GM19324 (cell line): ENCODE measurements around the gene HMG20B.
"Not testable (repeated sequence)": the region's sequence is repeated elsewhere in the genome, so short reads cannot be mapped to it uniquely, and the experiment has no call there.

Source experiments
- ATAC-seq: cut with Tn5 transposase; IDR thresholded peaks from one replicate; pipeline ENCODE4 v1.9.1; 2021; ENCODE audit warnings: mild to moderate bottlenecking, moderate library complexity; ENCODE audit not compliant: unreplicated experiment, low FRiP score

HMG20B gene

DNA sequence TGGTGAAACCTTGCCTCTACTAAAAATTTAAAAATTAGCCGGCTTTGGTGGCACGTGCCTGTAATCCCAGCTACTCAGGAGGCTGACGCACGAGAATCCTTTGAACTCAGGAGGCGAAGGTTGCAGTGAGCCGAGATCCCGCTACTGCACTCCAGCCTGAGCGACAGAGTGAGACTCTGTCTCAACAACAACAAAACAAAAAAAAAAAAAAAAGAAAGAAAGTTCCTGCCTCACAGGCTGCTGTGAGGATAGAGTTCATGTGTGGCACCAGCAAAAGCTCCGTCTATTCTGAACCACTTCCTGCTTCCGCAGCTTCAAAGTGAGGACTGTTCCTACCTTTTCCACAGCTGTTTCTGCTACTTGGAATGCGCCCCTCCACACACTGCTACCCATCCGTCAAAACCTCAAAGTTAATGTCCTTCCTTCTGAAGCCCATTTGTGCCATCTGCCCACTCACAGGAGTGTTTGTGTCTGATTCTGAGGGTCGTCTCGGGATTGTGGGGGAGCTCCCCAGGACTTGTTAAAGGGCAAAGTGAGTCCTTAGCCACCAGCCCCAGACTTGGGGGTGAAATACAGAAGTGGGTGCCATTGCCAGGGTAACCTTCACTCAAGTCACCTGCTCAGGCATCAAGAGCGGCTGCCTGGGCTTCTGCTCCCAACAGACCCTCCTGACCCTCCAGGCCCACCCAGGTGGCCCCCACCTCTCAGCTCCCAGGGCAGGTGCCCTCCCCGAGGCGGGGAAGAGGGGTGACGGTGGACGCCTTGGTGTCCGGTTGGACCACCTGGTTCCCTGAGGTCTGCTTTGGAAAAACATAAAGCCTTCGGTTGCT, 18.3 kb upstream of the HMG20B start:
- ATAC-seq: no peak

DNA sequence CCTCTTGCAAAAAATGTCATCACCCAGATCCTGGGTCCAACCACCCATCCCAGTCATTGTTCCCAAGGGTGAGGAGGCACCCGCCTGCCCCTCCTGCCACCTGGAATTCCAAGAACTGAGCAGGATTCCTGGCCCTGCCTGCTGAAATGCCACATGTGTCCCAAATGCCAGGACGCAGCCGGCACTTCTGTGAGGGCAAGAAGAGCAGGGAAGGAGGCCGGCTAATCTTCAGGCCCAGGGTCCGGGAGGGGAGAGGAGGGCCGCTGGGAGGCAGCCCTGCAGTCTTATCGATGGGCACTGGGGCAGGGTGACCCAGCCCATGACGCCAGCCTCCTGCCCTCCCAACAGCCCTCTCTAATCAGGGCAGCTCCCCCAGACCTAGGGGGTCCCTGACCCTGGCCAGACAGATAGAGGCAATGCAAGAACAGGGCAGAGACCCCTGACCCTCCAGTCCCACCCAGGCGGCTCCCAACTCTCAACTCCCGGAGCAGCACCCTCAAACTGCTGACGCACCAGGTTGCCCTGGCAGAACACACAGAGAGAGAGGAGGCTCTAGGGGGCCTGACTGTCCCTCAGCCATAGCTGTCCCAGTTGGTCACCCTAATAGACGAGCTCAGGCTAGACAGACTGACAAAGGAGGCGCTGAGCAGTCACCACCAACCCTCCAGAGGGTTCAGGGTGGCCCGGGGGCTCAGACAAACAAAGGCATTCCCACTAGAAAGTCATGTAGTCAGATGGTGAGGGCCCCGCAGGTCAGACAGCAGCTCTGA, 16.9 kb upstream of the HMG20B start:
- ATAC-seq: no peak

DNA sequence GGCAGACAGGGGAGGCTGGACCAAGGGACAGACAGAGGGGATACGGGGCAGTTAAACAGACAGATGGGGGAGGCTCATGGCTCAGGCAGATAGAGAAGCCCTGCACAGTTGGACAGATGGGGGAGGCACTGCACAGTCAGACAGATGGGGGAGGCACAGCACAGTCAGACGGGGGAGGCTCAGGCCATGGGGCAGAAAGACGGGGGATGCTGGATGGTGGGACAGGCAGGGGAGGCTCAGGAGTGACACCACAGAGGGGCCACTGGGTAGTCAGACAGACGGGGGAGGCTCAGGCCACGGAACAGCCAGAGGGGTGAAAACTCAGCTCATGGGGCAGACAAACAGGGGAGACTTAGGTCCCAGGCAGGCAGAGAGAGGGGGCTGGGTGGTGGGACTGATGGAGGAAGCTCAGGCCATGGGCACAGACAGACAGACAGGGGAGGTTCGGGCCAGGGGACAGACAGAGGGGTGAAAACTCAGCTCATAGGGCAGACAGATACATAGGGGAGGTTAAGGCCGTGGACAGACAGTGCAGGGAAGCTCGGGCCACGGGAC, 16.2 kb upstream of the HMG20B start:
- ATAC-seq: no peak

DNA sequence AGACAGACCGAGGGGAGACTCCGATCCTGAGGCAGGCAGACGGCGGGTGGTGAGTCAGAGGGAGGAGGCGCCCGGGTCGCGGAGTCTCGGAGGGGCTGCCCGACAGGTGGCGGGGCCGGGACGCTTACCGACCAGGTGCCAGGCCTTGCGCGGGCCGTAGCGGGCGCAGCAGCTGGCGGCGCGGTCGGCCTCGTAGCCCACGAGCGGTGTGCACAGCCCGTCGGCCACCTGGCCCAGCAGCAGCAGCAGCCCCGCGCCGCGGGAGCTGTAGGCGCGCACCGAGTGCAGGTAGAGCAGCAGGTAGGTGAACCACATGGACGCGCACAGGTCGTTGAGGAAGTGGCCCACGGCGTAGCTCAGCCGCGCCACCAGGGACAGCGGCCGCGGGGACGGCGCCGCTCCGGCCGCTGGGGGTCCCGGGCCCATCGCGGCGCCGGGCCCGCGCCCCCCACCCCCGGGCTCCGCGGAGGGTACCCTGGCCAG, 15.7 kb upstream of the HMG20B start:
- ATAC-seq: peak; percentile 5

DNA sequence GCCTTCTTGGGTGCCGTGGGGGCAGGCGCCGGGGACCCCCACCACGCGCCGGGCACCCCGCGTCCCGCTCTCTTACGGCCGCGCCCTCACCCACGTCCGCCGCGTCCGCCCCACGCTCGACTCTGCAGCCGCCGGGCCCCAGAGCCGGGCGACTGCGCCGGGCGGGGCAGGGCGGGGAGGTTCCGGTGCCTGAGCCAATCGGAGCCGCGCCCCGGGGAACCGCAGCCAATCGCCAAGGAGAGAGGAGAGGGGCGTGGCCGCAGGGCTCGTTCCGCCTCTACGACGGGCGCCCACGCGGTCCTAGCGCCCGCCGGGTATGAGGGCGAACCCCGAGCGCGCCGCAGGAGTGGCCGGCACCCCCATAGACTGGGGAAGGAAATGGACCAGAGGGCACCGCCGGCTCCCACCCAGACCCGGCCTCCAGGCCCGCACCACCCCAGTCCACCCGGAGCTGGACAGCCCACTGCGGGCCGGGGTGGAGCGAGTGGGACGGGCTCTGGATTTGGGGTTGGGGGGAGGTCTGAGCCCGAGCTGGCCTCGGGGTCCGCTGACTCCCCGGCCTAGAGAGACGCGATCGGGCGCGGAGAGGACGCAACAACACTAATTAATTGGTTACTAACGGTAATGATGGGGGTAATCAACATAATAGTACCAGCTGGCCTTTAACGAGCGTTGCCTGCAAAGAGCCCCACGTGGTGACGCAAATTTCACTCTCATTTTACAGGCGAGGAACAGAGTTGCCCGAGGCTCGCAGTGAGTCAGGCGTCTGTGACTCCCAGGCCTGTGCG, 15.1 kb upstream of the HMG20B start, which contains the start of gene MFSD12:
MFSD12 (minus strand) TSS at position 126 of the 788 bp plus-strand sequence. CDS start 183 bp downstream, outside the sequence.
- ATAC-seq: peak; percentile 91

DNA sequence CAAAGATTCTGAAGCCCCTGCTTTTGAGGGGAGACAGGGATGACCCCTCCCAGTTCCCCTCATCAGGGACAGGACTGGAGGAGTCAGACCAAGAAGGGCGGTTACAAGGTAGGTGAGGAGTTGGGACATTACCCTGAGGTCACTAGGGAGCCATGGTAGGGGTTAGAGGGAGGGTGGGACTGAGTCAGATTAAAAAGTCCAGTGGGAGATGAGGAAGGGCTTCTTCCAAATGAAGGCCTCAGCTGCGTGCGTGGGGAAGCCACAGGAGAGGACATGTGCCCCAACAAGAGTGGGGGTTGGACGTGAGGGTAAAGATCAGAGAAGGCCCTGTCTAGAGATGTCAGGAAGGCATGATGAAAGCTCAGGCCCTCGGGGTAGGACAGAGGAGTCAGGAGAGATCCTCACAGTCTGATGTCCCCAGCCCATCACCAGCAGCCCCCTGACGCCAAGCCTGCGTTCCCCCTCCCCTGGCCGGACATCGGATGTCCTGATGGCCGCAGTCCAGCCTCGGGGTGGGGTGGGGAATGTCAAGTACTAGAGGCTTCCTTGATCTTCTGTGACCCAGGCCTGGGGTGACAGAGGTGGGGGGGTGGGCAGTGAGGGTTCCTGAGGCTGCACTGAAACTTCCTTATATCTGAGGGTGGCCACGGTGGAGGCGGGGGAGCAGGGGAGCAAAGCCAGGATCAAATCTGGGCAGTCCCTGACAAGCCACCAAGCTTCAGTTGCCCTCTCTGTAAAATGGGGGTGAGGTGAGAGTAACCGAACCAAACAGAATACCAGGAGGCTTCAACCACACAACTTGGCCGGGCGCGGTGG, 8.8 kb upstream of the HMG20B start:
- no peak for ATAC-seq

DNA sequence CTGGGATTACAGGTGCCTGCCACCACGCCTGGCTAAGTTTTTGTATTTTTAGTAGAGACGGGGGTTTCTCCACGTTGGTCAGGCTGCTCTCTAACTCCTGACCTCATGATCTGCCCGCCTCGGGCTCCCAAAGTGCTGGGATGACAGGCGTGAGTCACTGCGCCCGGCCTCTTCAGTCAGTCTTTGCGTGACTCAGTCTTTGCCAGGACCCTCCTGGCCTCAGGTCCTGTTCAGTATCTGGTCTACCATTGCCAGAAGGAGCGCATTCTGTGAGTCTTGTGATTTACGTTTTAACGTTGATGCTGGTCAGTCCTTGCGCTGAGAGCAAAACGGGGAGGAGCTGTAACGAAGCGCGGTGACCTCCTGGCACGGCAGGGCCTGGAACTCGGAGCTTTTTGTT, 7.6 kb upstream of the HMG20B start:
- ATAC-seq: no peak

DNA sequence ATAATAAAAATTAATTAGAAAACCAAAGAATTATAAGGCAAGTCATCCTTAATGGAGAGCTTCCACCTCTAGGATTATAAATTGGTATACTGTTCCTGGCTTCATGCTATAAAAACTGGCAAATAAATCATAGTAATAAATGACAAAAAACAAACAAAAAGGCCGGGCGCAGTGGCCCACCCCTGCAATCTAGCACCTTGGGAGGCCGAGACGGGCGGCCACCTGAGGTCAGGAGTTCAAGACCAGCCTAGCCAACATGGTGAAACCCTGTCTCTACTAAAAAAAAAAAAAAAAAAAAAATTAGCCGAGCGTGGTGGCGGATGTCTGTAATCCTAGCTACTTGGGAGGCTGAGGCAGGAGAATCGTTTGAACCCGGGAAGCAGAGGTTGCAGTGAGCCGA, 2.7 kb upstream of the HMG20B start:
- ATAC-seq: not testable (repeated sequence)

DNA sequence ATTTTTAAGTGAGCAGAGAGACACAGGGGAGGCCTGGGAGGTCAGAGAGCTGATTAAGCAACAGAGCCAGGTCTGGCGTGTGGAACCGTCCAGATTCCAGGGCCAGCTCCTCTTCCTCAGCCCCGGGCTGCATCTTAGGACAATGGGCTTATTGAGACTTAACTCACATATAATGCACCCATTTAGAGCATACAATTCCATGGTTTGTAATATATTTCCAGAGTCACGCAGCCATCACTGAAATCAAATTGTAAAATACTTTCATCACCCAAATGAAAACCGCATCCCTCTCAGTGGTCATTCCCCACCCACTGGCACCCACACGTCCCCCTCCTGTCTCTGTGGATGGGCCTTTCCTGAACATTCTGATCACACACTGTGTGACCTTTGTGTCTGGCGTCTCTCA, 2.1 kb upstream of the HMG20B start:
- no peak for ATAC-seq

DNA sequence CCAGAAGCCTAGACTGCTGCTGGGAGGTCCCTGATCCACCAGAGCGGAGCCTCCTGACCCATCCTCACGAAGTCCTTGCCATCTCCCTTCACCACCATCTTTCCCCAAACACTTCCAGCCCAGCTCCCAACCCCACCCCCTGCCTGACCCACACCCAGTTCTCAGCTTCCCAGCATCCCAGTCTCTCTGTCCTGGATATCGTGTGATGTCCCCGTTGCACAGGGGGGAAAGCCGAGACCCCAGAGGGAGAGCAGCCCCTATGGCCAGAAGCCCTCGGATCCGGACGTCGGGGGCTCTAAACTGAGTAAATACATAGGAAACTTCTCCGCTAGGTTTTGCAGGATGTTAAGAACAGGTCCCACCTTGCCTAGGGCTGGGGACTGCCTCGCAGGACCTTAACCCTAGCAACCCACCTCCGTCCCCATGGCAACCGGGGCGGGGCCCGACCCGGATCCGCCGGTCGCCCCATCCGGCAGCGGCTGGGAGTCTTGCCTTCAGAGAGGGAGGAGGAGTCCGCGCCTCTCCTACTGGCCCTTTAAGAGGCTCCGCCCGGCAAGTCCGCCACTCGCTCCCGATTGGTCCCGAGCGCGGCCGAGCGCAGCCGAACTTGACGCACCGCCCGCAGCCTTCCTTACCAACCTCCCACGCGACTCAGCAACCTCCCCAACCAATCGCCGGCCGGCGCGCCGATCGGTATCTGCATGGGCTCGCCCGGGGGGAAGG, 451 bp upstream of the HMG20B start:
- ATAC-seq: peak; percentile 96

DNA sequence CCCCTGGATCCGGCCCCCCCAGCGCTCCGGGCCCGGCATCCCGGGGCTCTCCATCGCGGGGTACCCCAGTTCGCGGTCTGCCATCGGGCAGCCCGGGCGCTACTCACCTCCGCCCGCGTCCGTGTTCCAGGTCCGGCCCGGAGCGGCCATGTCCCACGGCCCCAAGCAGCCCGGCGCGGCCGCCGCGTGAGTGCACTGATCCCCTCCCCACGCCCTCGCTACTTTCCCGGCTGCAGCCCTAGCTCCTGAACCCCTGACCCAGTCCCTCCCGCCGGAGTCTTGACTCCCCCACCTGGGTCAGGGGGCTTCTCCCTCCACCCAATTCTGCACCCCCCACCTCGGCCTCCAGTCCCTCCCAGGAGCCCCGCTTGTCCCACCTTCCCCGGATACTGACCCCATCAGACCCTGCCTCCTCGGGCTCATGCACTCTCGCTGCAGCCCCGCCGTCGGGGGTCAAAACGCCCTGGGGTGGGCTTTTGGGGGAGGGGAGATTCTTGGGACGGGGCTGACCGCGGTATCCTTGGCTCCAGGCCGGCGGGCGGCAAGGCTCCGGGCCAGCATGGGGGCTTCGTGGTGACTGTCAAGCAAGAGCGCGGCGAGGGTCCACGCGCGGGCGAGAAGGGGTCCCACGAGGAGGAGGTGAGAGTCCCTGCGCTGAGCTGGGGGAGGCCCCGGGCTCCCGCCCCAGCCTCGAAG, 566 bp downstream of the HMG20B start:
- ATAC-seq: peak; percentile 25

DNA sequence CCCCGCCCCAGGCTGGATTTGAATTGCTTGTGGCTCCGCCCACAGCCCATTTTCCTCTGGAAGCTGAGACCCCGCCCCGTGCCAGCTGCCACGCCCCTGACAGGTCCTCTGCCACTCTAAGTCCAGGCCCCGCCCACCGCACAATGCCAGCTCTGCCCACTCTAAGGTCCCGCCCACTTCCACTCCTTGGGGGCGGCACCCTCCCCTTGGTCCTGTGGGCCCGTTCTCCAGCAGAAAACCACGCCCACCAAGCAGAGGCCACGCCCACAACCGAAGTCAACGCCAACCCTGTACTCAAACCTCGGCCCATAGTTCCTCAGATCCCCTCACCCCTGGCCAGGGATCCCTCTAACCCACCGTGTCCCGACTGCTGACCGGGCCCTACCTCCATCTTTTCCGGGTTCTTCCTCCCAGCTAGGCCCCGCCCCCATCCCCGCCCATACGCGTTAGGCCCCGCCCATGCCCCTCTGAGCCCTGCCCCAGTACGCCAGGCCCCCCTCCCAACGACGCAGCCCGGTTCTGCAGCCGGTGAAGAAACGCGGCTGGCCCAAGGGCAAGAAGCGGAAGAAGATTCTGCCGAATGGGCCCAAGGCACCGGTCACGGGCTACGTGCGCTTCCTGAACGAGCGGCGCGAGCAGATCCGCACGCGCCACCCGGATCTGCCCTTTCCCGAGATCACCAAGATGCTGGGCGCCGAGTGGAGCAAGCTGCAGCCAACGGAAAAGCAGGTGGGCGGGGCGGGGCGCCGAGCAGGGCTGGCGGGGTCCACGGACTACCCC, 1.3 kb downstream of the HMG20B start:
- no peak for ATAC-seq

DNA sequence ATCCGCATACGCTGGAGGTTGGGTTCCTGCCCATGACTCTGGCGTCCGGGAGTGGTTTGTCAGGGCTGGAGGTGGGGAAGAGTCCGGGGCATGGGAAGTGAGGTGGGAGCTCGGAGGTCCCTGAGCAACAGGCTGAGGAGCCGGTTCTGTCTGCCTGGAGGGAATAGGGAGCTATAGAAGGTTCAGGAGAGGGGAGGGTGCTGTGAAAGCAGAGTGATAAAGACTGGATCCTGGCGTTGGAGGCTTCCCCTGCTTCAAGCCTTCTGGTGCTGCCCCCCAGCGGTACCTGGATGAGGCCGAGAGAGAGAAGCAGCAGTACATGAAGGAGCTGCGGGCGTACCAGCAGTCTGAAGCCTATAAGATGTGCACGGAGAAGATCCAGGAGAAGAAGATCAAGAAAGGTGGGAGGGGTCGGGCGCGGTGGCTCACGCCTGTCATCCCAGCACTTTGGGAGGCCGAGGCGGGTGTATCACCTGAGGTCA, 2.6 kb downstream of the HMG20B start:
- ATAC-seq: no peak

DNA sequence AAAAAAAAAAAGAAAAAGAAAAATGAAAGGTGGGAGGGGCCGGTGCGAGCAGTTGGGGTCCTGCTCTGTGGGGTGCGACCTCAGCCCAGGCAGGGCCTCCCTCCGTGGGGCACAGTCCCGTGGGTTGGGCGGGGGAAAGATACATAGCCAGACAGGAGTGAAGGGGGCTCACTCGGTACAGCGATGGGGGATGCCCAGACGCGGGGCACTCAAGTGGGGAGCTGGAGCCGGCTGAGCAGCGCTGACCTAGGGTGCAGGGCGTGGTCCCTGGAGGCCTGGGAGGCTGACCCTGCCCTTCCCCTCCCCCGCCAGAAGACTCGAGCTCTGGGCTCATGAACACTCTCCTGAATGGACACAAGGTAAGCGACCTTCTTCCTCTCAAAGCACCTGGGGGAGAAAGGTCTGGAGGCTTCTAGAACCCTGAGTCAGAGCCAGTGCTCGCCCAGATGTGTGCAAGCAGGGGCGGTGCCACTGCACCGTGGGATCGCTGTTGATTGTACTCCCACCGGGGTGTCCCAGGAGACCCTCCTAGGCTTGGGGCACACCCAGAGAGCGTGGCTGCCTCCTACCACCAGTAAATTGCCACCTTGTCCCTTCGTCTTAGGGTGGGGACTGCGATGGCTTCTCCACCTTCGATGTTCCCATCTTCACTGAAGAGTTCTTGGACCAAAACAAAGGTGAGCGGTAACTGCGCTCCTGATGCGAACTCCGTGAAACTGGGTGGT, 3.4 kb downstream of the HMG20B start:
- no peak for ATAC-seq

DNA sequence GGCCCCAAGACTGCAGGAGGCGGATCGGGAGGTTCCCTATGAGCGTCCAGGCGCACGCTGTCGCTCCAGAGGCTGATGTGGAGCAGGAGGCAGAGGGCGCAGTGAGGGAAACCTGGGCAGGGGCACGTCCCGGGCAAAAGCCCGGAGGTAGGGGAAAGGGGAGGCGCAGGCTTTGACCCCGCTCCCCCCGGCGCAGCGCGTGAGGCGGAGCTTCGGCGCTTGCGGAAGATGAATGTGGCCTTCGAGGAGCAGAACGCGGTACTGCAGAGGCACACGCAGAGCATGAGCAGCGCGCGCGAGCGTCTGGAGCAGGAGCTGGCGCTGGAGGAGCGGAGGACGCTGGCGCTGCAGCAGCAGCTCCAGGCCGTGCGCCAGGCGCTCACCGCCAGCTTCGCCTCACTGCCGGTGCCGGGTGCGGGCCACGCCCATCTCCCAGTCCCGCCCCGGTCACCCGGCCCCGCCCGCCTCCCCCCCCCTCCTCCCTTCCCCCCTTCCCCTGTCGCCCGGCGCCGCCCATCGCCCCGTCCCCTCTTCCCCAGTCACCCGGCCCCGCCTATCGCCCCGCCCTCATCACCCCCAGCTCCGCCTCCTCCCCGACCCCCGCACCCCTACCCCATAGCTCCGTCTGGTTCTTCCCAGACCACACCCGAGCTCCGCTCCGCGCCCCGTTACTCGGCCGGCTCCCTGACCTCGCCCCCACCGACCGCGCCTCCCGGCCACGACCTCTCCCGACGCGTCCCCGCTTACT, 4.1 kb downstream of the HMG20B start:
- no peak for ATAC-seq

DNA sequence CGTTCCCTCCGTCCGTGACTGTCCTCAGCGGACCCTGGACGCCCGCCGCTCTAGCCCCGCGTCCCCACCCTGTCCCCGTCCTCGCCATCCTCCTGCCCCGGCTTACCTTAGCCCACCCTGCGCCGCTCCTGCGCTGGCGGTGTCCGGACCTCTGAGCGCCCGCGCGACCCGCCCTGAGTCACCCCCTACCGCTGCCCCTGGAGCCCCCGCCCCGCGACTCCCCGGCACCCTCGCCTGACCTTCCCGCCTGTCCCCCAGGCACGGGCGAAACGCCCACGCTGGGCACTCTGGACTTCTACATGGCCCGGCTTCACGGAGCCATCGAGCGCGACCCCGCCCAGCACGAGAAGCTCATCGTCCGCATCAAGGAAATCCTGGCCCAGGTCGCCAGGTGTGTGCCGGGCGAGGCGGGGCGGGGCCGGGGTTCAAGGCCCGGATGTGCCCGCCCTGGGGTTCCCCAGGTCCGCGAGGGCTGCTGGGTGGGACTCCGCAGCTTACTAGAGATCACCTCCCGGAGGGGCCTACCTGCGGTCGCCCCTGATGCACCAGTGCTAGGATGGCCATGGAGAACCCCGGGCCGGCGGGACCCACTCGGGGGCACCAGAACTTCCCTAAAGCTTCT, 5.1 kb downstream of the HMG20B start:
- ATAC-seq: no peak
